OCI-LY3 (cell line): ENCODE results near the gene SPINDOC.

Source experiments
- H2AFZ ChIP-seq: fragments of 200-600, 300-600 bp; shearing (Covaris generic); 2 replicates; pipeline ENCODE4 v1.6.0; 2014; ENCODE audit warnings: antibody characterized with exemption, low read depth, low read length
- H3K27ac ChIP-seq: fragments of 200-600, 300-600 bp; sonication (generic); 2 replicates; pipeline ENCODE4 v1.5.1; 2014; ENCODE audit warnings: mild to moderate bottlenecking, low read length, moderate library complexity, mixed read lengths
- H3K27me3 ChIP-seq: fragments of 200-600, 300-600 bp; sonication (generic); 2 replicates; pipeline ENCODE4 v1.6.1; 2014; ENCODE audit warnings: low read depth, low read length, mixed read lengths
- H3K36me3 ChIP-seq: fragments of 200-600, 300-600 bp; sonication (generic); replicated peaks from 2 replicates; pipeline ENCODE3; 2014; ENCODE audit warnings: low read depth, low read length, mixed read lengths
- H3K4me1 ChIP-seq: fragments of 300-600, 200-600 bp; sonication (generic); 2 replicates; pipeline ENCODE4 v1.6.1; 2014; ENCODE audit warnings: low read length, mixed read lengths
- H3K4me2 ChIP-seq: fragments of 200-600, 300-600 bp; sonication (generic); 2 replicates; pipeline ENCODE4 v1.6.1; 2014; ENCODE audit warnings: low read length, mixed read lengths
- H3K4me3 ChIP-seq: fragments of 300-600, 200-600 bp; sonication (generic); 2 replicates; pipeline ENCODE4 v1.5.1; 2014; ENCODE audit warnings: antibody characterized with exemption, mild to moderate bottlenecking, low read length, moderate library complexity
- H3K79me2 ChIP-seq: fragments of 300-600, 200-600 bp; shearing (Covaris generic); 2 replicates; pipeline ENCODE4 v1.6.1; 2014; ENCODE audit warnings: mild to moderate bottlenecking, low read length, mixed read lengths
- H3K9ac ChIP-seq: fragments of 300-600, 200-600 bp; shearing (Covaris generic); 2 replicates; pipeline ENCODE4 v1.6.0; 2014; ENCODE audit warnings: mild to moderate bottlenecking, low read length, moderate library complexity
- H3K9me3 ChIP-seq: fragments of 200-600, 300-600 bp; shearing (Covaris generic); 2 replicates; pipeline ENCODE4 v1.6.1; 2014; ENCODE audit warnings: low read length, mixed read lengths; ENCODE audit not compliant: insufficient read depth
- H4K20me1 ChIP-seq: fragments of 200-600, 300-600 bp; sonication (generic); 2 replicates; pipeline ENCODE4 v1.6.1; 2016; ENCODE audit warnings: low read length, mixed read lengths; ENCODE audit not compliant: insufficient read depth
- CTCF ChIP-seq: fragments of 200-600, 300-600 bp; sonication (generic); IDR thresholded peaks from 2 replicates; pipeline ENCODE4 v1.5.1; 2014; ENCODE audit warnings: antibody characterized with exemption, low read length, low read depth
- EZH2phosphoT487 ChIP-seq: fragments of 200-600 bp; shearing (Covaris generic); IDR thresholded peaks from 2 replicates; pipeline ENCODE4 v1.6.1; 2018; ENCODE audit warnings: antibody characterized with exemption, mixed run types, low read depth

SPINDOC gene

GRCh38 chr11:63826471-63827190, 13.4 kb downstream of the SPINDOC start:
- H3K79me2 ChIP-seq = no peaks in the 10 kb centered on the region
- no peak overlapping the region for H3K4me3 ChIP-seq
- H4K20me1 ChIP-seq = no peaks in the 10 kb centered on the region
- no peak for TF ChIP-seq EZH2phosphoT487
- no peak for TF ChIP-seq CTCF
- no peak overlapping the region for H2AFZ ChIP-seq
- no peaks in the 10 kb centered on the region for H3K4me1 ChIP-seq
- H3K27me3 ChIP-seq = no peaks in the 10 kb centered on the region
- no peak overlapping the region for H3K27ac ChIP-seq
- peaks cover 51% of the 10 kb centered on the region for H3K36me3 ChIP-seq
- no peaks in the 10 kb centered on the region for H3K9me3 ChIP-seq
- H3K4me2 ChIP-seq = no peak overlapping the region
- no peak overlapping the region for H3K9ac ChIP-seq

GRCh38 chr11:63829823-63830489, 16.7 kb downstream of the SPINDOC start:
- H4K20me1 ChIP-seq = no peaks in the 10 kb centered on the region
- no peak overlapping the region for H3K9ac ChIP-seq
- no peak overlapping the region for H3K27ac ChIP-seq
- H2AFZ ChIP-seq = no peak overlapping the region
- H3K9me3 ChIP-seq = no peaks in the 10 kb centered on the region
- H3K4me3 ChIP-seq = no peak overlapping the region
- TF ChIP-seq CTCF (peak; percentile 47), EZH2phosphoT487 (no peak)
- H3K36me3 ChIP-seq = peaks cover 26% of the 10 kb centered on the region
- H3K4me1 ChIP-seq = no peaks in the 10 kb centered on the region
- H3K27me3 ChIP-seq = no peaks in the 10 kb centered on the region
- no peak overlapping the region for H3K4me2 ChIP-seq
- H3K79me2 ChIP-seq = no peaks in the 10 kb centered on the region

- H3K36me3 ChIP-seq = peaks cover 15% of the 10 kb centered on the region
- no peak overlapping the region for H3K4me3 ChIP-seq
- H3K4me1 ChIP-seq = no peaks in the 10 kb centered on the region
- H3K27ac ChIP-seq = no peak overlapping the region
- no peaks in the 10 kb centered on the region for H3K79me2 ChIP-seq
- no peak overlapping the region for H2AFZ ChIP-seq
- no peaks in the 10 kb centered on the region for H4K20me1 ChIP-seq
- TF ChIP-seq CTCF (no peak), EZH2phosphoT487 (no peak)
- no peak overlapping the region for H3K9ac ChIP-seq
- H3K9me3 ChIP-seq = no peaks in the 10 kb centered on the region
- H3K4me2 ChIP-seq = no peak overlapping the region
- H3K27me3 ChIP-seq = no peaks in the 10 kb centered on the region
Measured at GRCh38 chr11:63831326-63831725, 18.1 kb downstream of the SPINDOC start.

GRCh38 chr11:63832336-63832735, 19.1 kb downstream of the SPINDOC start:
- no peak overlapping the region for H3K9ac ChIP-seq
- no peak overlapping the region for H3K27ac ChIP-seq
- H3K9me3 ChIP-seq = no peaks in the 10 kb centered on the region
- no peak overlapping the region for H2AFZ ChIP-seq
- H3K4me2 ChIP-seq = no peak overlapping the region
- peaks cover 8% of the 10 kb centered on the region for H3K36me3 ChIP-seq
- no peaks in the 10 kb centered on the region for H3K27me3 ChIP-seq
- no peak overlapping the region for H3K4me3 ChIP-seq
- H3K79me2 ChIP-seq = no peaks in the 10 kb centered on the region
- peaks cover under 1% of the 10 kb centered on the region for H3K4me1 ChIP-seq
- H4K20me1 ChIP-seq = no peaks in the 10 kb centered on the region
- TF ChIP-seq CTCF = no peak
- no peak for TF ChIP-seq EZH2phosphoT487
